ENCODE data around the gene RUSC1.
A peak's percentile ranks its signal among the peaks of the same experiment; 100 is the strongest.

Gene RUSC1

DNA sequence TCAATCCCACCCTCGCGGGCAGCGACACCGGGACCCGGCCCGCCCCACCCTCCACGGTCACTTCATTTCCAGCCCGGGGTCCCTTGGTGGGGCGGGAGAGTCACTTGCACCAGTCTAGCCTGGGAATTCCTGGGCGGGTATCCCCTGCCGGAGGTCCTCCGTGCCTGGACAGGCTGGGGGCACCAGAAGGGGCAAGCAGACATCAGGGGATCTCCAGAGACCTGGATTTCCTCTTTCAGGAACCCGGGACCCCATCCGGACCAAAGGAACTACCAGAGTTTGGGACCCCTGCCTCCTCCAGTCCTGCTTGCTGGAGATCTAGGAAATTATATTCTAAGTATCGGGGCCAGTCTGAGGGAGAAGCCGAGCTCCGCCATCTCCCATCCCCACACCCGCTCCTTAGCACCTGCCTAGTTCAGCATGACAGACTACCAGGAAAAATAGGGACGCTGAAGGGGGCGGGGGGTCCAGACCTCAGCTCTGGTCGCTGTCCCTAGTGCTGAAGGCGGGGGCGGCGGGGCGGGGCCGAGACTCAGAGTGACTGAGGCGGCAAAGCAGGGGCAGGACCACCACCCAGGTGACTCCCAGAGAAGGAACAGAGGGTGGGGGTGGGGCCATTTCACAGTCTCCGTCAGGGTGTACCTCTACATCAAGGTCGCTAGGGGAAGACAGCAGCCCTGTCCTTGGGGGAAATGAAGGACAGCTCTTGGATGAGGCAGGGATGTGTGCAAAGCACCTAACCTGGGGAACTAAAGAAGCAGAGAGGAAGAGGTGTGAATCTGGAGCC lies 42.6 kb upstream of the RUSC1 start:
- POLR2A ChIA-PET: interaction anchor here (1.0 to 1.2 kb wide), 2 partner anchors 16 to 46 kb away, joined by 3 read pairs; partner anchors contain the start of gene SCAMP3
- DNase-seq (ENCODE audit: low read depth, low spot score): no peak
- TF ChIP-seq CTCF (IDR thresholded peaks at IDR 0.05; ENCODE audit: insufficient read depth, low read length, missing control alignments): peak; percentile 36
- CTCF ChIA-PET: interaction anchor here (1.1 to 4.5 kb wide), 9 partner anchors 12 to 370 kb away, joined by 3 to 30 read pairs (median 4); partner anchors contain the start of genes FDPS and THBS3
- H3K4me3 ChIP-seq (ENCODE audit: low read depth, low read length): peak overlapping the region; percentile 74

- DNase-seq (ENCODE audit: low read depth, low spot score): no peak
- no peak overlapping the region for H3K4me3 ChIP-seq (ENCODE audit: low read depth, low read length)
- TF ChIP-seq CTCF (IDR thresholded peaks at IDR 0.05; ENCODE audit: insufficient read depth, low read length, missing control alignments): no peak
- POLR2A ChIA-PET: interaction anchor here (1.0 to 1.2 kb wide), 2 partner anchors 17 to 45 kb away, joined by 3 read pairs; partner anchors contain the start of gene SCAMP3
- CTCF ChIA-PET: interaction anchor here (1.1 to 4.5 kb wide), 9 partner anchors 11 to 370 kb away, joined by 3 to 30 read pairs (median 4); partner anchors contain the start of genes FDPS and THBS3
Observed at GRCh38 chr1:155278689-155279160, 42.0 kb upstream of the RUSC1 start.

GRCh38 chr1:155279268-155279667 lies 41.4 kb upstream of the RUSC1 start:
- H3K4me3 ChIP-seq (ENCODE audit: low read depth, low read length): no peak overlapping the region
- ChIA-PET POLR2A (no interaction called here), CTCF (interaction anchor here (0.9 to 4.5 kb wide), 9 partner anchors 11 to 369 kb away, joined by 3 to 30 read pairs (median 5); partner anchors contain the start of genes FDPS and THBS3)
- no peak for TF ChIP-seq CTCF (IDR thresholded peaks at IDR 0.05; ENCODE audit: insufficient read depth, low read length, missing control alignments)
- no peak for DNase-seq (ENCODE audit: low read depth, low spot score)

DNA sequence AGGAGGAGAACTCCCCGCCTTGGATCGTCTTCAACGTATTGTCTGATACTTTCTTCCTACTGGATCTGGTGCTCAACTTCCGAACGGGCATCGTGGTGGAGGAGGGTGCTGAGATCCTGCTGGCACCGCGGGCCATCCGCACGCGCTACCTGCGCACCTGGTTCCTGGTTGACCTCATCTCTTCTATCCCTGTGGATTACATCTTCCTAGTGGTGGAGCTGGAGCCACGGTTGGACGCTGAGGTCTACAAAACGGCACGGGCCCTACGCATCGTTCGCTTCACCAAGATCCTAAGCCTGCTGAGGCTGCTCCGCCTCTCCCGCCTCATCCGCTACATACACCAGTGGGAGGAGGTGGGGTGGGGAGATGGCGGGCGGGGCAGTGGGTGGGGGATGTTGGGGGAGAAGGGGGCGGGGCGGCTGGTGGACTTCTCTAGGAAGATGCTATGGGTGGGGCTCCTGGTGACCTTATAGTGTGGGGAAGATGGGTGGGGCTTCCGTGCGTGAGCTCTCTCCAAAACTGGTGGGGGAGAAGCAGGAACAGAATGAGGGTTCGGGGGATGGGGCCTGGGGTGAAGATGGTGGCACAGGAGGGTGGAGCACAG lies 38.1 kb upstream of the RUSC1 start:
- POLR2A ChIA-PET: no interaction called here
- no peak overlapping the region for H3K4me3 ChIP-seq (ENCODE audit: low read depth, low read length)
- TF ChIP-seq CTCF (IDR thresholded peaks at IDR 0.05; ENCODE audit: insufficient read depth, low read length, missing control alignments): no peak
- CTCF ChIA-PET: interaction anchor here (1.3 kb wide), 1 partner anchor 32 kb away, joined by 5 read pairs; no protein-coding TSS in a partner anchor
- DNase-seq (ENCODE audit: low read depth, low spot score): no peak

DNA sequence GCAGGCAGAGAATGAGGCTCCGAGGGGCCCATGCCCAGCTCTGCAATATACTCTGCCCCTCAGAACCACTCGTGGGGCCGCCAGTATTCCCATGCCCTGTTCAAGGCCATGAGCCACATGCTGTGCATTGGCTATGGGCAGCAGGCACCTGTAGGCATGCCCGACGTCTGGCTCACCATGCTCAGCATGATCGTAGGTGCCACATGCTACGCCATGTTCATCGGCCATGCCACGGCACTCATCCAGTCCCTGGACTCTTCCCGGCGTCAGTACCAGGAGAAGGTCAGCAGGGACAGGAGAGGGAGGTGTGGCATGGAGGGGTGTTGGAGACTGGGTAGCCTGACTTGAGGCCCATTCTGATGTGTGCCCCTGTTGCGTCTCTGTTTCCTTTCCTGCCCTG lies 36.2 kb upstream of the RUSC1 start:
- POLR2A ChIA-PET: no interaction called here

More for the DNA sequence above, 36.2 kb upstream of the RUSC1 start:
- CTCF ChIA-PET: interaction anchor here (0.8 kb wide), 1 partner anchor 289 kb away, joined by 3 read pairs; no protein-coding TSS in a partner anchor
- no peak for DNase-seq (ENCODE audit: low read depth, low spot score)
- TF ChIP-seq CTCF (IDR thresholded peaks at IDR 0.05; ENCODE audit: insufficient read depth, low read length, missing control alignments): no peak
- H3K4me3 ChIP-seq (ENCODE audit: low read depth, low read length): no peak overlapping the region

Measured in AG04449 (cell line).